ENCODE data around the gene TOR1B.

GRCh38 chr9:129776566-129776937 lies 26.4 kb upstream of the TOR1B start:
- TF ChIP-seq POLR2AphosphoS5 (IDR thresholded peaks at IDR 0.05; ENCODE audit: insufficient read depth in 1 of 2, low read depth in 1 of 2), result no peak
- TF ChIP-seq CTCF (IDR thresholded peaks at IDR 0.05), result no peak
- no peak for TF ChIP-seq POLR2A (IDR thresholded peaks at IDR 0.05)

Data from vagina (tissue), 2 donors.